Astrocyte of the spinal cord (primary cell): ENCODE measurements around the gene STXBP2.

Source experiments
- DNase-seq: peaks from one replicate; pipeline ENCODE4 v3.0.0; 2011; ENCODE audit warnings: low read depth, low spot score
- H3K4me3 ChIP-seq: 2 replicates; pipeline ENCODE4 v1.5.1; 2011; ENCODE audit warnings: low read depth, mild to moderate bottlenecking, low read length, moderate library complexity
- in situ Hi-C: cut with HindIII; loops from 2 replicates; pipeline ENCODE4 v1.10.0; 2017; ENCODE audit warnings: low sequenced_read_pairs
- TF ChIP-seq, protein P1 (sequence below): IDR thresholded peaks from 2 replicates; pipeline ENCODE4 v1.5.1; 2012; ENCODE audit warnings: low read depth, mild to moderate bottlenecking, low read length, inconsistent platforms

STXBP2 gene

DNA sequence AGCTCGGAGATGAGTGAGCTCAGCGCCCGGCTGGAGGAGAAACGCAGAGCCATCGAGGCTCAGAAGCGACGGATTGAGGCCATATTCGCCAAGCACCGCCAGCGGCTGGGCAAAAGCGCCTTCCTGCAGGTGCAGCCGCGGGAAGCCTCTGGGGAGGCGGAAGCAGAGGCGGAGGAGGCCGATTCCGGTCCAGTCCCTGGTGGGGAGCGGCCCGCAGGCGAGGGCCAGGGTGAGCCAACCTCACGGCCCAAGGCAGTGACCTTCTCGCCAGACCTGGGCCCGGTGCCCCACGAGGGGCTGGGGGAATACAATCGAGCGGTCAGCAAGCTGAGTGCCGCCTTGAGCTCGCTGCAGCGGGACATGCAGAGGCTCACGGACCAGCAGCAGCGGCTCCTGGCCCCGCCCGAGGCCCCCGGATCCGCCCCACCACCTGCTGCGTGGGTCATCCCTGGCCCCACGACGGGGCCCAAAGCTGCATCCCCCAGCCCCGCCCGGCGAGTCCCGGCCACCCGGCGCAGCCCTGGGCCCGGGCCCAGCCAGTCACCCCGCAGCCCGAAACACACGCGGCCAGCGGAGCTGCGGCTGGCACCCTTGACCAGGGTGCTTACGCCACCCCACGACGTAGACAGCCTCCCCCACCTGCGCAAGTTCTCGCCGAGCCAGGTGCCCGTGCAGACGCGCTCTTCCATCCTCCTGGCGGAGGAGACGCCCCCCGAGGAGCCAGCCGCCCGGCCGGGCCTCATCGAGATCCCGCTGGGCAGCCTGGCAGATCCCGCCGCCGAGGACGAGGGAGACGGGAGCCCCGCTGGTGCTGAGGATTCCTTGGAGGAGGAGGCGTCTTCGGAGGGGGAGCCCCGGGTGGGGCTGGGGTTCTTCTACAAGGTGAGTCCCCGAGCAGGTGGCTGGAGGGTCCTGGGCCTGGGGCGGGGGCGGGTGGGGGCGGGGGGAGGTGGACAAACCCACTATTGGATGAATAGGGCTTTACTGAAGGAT is 24.3 kb upstream of the STXBP2 start:
- in situ Hi-C loops, result no loop called here
- no peak for DNase-seq
- no peak overlapping the region for H3K4me3 ChIP-seq
- TF ChIP-seq, protein P1, sequence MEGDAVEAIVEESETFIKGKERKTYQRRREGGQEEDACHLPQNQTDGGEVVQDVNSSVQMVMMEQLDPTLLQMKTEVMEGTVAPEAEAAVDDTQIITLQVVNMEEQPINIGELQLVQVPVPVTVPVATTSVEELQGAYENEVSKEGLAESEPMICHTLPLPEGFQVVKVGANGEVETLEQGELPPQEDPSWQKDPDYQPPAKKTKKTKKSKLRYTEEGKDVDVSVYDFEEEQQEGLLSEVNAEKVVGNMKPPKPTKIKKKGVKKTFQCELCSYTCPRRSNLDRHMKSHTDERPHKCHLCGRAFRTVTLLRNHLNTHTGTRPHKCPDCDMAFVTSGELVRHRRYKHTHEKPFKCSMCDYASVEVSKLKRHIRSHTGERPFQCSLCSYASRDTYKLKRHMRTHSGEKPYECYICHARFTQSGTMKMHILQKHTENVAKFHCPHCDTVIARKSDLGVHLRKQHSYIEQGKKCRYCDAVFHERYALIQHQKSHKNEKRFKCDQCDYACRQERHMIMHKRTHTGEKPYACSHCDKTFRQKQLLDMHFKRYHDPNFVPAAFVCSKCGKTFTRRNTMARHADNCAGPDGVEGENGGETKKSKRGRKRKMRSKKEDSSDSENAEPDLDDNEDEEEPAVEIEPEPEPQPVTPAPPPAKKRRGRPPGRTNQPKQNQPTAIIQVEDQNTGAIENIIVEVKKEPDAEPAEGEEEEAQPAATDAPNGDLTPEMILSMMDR, result no peak

- no peak for DNase-seq
- TF ChIP-seq, protein P1, result no peak
- in situ Hi-C loops, result no loop called here
- no peak overlapping the region for H3K4me3 ChIP-seq
These were observed 21.8 kb upstream of the STXBP2 start for GRCh38 chr19:7614859-7615741.

DNA sequence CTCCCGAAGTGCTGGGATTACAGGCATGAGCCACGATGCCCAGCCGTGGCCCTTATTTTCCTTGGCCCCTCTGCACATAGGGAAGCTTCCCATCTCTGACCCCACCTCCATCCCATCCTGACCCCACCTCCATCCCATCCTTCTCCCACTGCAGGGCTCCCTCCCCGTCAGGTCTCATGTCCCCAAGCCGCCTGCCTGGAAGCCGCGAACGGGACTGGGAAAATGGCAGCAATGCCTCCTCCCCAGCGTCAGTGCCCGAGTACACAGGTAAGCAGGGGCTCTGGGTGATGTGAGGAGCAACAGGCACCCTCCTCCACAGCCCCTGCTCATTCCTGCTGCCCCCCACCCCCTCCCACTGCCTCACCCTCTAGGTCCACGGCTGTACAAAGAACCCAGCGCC is 19.7 kb upstream of the STXBP2 start:
- DNase-seq, result no peak
- in situ Hi-C loops, result no loop called here
- TF ChIP-seq, protein P1, result no peak
- H3K4me3 ChIP-seq, result no peak overlapping the region

- TF ChIP-seq, protein P1, result no peak
- DNase-seq, result no peak
- in situ Hi-C loops, result no loop called here
- no peak overlapping the region for H3K4me3 ChIP-seq
These were observed 19.2 kb upstream of the STXBP2 start for GRCh38 chr19:7617735-7618134.

DNA sequence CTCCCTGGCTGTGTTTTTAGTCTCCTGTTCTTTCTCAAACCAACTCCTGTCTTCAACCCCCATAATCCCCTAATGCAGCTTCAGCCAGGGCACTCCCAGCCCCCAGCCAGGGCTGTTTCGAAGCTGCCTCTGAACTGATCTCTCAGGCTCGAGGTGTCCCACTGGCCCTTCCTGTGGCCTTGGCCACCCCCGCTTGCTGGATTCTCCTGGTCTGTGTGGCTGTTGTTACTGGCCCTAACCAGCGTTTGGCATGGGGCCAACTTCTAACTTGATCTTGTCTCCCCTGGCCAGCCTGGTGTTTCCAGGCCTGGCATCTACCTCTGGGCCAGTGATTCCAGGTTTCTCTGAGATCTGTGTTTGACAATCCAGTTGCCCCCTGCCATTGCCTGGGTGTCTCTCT is 18.6 kb upstream of the STXBP2 start:
- in situ Hi-C loops, result no loop called here
- DNase-seq, result no peak
- TF ChIP-seq, protein P1, result no peak
- H3K4me3 ChIP-seq, result no peak overlapping the region

GRCh38 chr19:7618771-7619510 is 18.0 kb upstream of the STXBP2 start:
- no peak overlapping the region for H3K4me3 ChIP-seq
- TF ChIP-seq, protein P1, result no peak
- in situ Hi-C loops, result no loop called here
- DNase-seq, result no peak
